Left lobe of liver (tissue), 2 donors: ENCODE data around the gene EDAR. TPM values are rescaled to one million over a fixed set of nuclear protein-coding genes. Genes with fewer than 3 reads are reported as not detected.

Source experiments
- ATAC-seq: fragments of 200-7000 bp; cut with Tn5 transposase; one replicate; pipeline ENCODE4 v1.9.1; 2020; ENCODE audit warnings: mild to moderate bottlenecking, moderate library complexity
- DNase-seq: peaks from one replicate; pipeline ENCODE4 v3.0.0-alpha.2; 2020; ENCODE audit warnings: low spot score
- total RNA-seq: library from RNA; stranded (reverse); gene quantifications from one replicate; pipeline ENCODE4 v1.2.1, GENCODE V29; 2021
- donor health status: DM: no; HTN: no; CAD: no; lungs with moderate emphysema.
- donor health status: DM: no; HTN: yes; CAD: no.

Gene EDAR
- total RNA-seq, 1 donor from 2014 or later, result 1.8 TPM

- DNase-seq (no peak), ATAC-seq (no peak)
These were observed 46.1 kb downstream of the EDAR start for GRCh38 chr2:108942888-108943287.

DNA sequence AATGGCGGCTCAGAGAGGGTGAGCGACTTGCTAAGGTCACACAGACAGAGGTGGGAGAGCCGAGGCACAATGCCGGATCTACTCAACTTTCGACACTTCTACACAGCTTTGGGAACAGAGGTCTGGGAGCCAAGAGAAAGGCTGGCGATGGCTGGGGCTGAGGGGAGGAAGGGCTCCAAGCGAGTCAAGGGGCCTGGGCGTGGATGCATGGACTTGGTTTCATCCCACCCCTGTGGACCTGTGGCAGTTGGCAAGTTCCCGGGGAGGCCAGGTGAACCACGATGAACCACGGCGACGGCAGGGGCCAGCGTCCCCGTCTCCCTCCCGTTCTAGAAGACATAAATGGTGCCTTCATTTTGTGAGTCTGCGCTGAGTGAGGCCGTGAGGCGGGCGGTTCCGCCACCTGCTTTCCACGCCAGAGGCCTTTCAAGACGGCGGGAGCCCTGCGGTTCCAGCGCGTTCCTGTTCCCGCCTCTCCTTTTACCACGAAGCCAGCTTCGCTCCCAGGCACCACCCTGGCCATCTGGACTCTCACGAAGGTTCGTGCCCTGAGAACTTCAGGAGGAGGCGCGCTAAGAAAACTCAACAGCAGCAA lies 46.7 kb downstream of the EDAR start:
- no peak for DNase-seq
- ATAC-seq, result no peak

DNA sequence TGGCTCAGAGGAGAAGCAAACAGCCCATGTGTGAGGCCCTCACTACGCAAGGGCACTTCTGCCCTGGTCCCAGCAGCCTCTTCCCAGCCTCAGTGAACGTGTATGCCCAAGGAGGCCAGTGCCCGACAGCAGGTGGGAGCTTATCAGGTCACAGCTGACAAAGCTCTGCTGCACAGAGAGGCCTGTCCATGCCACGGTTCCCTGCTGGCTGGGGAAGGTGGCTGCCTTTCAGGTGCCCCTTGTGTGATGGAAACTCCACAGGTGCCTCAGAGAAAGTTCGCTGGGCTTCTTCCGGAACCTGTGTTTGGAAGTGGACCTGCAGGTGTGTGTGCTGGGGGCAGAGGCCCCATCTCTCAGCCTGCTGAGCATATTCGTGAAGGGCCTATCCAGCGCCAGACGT lies 47.3 kb downstream of the EDAR start:
- no peak for DNase-seq

GRCh38 chr2:108941161-108941665 lies 47.8 kb downstream of the EDAR start:
- DNase-seq (no peak), ATAC-seq (no peak)

More for the DNA sequence above, 47.3 kb downstream of the EDAR start:
- no peak for ATAC-seq

DNA sequence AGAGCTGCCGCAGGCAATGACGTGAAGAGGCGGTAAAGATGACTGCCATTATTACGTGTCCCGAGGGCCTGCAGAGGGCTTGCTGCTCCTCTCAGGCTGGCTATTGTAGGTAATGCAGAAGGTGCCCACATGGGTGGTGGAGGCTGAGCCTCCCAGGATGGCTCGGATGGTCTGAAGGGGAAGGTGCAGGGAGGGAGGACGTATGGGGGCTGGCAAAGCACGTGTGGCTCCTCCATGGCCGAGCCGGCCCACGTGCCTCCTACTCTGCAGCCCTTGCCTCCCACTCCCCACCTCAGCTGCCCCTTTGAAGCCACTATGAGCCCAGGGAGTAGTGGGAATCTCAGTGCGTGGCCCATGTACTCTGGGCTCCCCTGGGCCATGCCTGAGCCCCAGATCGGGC lies 48.9 kb downstream of the EDAR start:
- DNase-seq (no peak), ATAC-seq (no peak)

DNA sequence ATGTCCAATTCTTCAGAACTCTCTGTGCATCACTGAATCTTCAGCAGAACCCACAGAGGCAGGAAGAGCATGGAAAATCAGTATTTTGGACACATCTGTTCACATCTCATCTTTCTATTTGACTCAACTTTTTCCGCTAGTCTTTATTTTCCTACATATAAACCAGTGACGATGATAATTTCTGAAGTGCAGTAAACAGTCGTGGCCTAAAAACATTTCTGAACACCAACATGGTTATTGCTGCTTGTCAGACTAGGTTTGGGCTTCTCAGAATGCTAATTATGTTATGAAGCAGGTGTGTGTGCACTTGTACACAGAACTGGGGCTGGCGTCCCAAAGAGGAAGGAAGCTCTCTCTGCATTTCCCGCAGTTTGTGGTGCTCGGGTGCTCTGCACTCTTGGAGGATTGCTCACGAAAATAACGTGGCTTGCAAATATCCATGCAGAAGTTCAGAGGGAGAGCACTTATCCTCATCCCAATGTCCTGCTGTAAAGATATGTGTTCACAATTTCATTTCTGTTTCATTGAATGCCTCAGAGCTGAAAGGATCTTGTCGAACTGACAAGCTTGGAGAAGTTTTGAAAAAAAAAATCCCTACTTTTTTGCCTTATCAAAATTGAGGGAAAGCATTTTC lies 50.8 kb downstream of the EDAR start:
- DNase-seq (no peak), ATAC-seq (no peak)

DNA sequence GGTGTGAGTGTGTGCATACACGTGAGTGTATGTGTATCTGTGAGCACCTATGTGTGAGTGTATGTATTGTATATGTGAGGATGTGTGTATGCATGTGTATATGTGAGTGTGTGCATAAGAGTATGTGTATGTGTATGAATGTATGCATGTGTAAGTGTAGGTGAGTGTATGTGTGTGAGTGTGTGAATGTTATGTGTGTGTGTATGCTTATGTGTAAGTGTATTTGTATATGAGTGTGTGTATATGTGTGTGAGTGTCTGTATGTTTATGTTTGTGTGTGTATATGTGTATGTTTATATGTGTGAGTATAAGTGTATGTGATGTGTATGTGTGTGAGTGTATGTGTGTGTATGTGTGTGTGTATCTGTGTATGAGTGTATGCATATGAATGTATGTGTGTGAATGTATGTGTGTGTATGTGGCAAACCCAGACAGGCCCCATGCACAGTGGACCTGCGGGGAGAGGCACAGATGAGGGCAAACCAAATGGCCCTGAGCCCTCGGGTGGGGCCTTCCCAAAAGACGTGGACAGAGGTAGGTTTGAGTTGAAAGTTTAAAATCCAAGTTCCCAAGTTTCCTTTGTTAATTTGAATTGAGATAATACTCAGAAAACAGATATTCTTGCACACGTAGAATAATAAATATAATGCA lies 51.5 kb downstream of the EDAR start:
- ATAC-seq, result no peak
- DNase-seq, result no peak

- ATAC-seq (no peak), DNase-seq (no peak)
These were observed 52.2 kb downstream of the EDAR start for GRCh38 chr2:108936866-108937265.

GRCh38 chr2:108936076-108936864 lies 52.8 kb downstream of the EDAR start:
- ATAC-seq (no peak), DNase-seq (no peak)

- DNase-seq (no peak), ATAC-seq (no peak)
These were observed 53.7 kb downstream of the EDAR start for GRCh38 chr2:108935271-108935741.

GRCh38 chr2:108934583-108935245 lies 54.3 kb downstream of the EDAR start:
- DNase-seq (no peak), ATAC-seq (no peak)

- no peak for ATAC-seq
- no peak for DNase-seq
These were observed 54.9 kb downstream of the EDAR start for GRCh38 chr2:108934151-108934550.

DNA sequence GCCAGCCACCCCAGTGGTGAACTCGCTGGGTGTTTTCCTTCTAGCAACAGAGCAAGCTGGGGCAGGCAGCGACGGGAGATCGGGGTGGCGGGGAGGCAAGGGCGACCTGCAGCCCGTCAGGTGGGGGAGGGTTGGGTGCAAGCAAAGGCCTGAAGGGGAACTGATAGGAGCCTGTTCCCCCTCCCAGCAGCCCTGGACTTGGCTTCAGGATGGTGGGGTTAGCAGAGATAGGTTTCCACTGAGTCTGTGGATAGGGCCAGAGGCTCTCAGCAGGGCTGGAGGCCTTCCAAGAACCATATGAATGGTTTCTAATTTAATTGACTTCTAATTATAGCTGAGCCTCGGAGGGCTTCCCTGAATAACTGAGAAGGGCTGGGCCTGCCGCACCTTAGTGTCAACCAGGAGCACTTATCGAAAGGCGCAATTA lies 55.3 kb downstream of the EDAR start:
- no peak for ATAC-seq
- no peak for DNase-seq

DNA sequence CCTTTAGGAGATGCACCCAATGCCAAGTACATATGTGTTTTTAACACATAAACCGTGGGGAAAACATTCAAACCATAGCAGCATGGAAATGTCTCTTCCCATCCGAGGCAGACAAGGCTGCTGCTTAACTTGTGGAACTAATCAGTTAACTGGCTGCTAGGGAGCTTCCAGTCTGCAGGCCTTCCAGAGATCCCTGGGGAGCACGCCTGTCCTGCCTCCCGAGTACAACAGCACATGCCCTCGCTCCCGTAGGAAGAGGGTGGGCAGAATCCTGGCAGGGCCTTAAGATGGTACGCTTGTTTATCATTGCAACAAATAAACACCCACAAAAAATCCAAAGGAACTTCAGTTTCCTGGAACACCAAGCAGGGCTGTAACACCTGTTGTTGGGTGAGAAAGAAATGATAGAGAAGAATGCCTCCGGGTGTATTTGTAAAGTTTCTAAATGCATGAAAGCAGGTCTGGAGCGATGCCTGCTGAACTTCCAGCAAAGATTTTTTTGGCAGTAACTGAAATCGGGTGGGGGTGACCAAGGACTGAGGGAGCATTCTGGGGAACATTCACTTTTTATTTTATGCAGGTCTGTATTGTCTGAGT lies 56.2 kb downstream of the EDAR start:
- ATAC-seq (no peak), DNase-seq (no peak)

DNA sequence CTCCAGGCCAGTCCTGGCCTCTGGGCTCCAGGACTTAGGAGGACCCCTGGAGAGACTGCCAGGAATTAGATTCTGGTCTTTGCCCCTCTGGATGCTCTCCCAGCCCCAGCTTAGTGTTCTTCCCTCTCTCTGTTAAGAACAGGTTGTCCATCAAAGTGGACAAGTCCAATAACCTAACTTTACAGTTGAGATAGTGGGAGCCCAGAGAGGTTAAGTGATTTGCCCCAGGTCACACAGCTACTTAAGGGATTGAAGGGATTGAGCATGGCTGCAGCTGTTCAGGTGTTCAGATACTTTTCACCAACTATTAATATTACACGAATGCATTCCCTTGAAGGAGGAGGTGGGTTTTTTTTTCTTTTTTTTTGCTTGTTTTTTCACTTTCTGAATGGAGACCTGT lies 57.6 kb downstream of the EDAR start:
- ATAC-seq, result no peak
- no peak for DNase-seq

DNA sequence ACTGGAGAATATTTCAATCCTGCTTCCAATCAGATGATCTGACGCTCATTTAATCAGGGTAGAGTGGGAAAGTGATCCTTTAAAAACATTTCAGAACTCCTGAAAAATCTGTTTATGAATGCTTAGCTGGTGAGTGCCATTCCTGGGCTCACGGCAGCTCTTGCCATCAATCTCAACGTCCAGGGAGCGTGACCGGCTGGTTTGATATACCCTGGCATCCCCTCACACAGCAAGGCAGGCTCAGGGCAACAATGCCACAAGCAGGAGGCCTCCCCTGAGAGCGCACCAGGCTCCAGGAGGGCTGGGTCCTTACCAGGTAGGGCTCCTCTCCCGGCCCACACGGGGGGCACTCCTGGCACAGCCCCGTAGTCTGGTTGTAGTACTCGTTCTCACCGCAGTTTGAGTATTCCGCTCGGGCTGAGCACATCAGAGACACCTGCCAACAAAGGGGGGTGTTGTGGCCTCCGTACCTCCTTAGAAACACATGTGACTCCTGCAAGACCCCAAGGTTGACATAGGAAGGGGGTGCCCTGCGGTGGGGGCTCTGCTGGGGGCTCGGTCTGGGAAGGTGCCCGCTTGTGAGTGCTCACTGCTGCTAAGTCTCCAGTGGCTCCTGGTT lies 59.1 kb downstream of the EDAR start:
- DNase-seq, result no peak
- ATAC-seq, result no peak

DNA sequence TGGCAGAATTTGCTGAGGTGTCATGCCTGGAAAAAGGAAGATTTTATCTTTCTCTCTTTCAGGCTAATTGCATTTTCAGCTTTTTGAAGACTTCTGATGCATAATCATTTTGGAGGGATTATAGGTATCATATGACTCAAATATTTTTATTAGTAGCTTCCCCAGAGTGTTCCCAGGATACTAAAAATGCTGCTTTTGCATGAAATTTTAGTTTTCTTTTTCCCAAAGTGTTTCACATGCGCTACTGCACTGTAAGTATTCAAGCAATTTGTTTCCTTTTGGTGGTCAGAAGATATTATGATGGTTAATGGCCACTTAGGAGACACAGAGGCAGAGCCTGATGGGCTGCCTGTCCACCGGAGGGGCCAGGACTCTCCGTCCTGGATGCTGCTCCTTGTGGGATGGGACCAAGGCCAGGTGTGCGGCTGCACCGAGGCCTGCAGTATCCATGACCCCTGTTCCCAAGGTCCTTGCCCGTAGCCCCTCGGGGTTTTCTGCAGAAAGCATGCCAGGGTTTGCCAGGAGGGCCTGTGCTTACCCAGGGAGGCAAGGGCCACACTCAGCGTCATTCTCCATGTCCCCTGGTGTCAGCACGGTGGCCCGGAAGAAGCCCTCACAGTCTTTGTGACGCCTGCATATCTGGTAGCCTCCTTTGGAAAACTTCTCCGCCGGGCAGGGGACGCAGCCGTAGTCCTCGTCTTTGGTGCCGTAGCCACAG lies 60.2 kb downstream of the EDAR start:
- ATAC-seq (no peak), DNase-seq (no peak)

GRCh38 chr2:108927936-108928659 lies 60.9 kb downstream of the EDAR start:
- DNase-seq (no peak), ATAC-seq (peak; percentile 71)

- ATAC-seq, result no peak
These were observed 61.6 kb downstream of the EDAR start for GRCh38 chr2:108927405-108927804.

More at GRCh38 chr2:108927405-108927804, 61.6 kb downstream of the EDAR start:
- no peak for DNase-seq
